GM19025 (cell line): ENCODE results near the gene PANX2.

Experiments
- ATAC-seq: cut with Tn5 transposase; IDR thresholded peaks from one replicate; pipeline ENCODE4 v1.9.1; 2021; ENCODE audit warnings: mild to moderate bottlenecking, low read depth, moderate library complexity; ENCODE audit not compliant: unreplicated experiment

The PANX2 gene

GRCh38 chr22:50169774-50170341 is 673 bp upstream of the PANX2 start:
- no peak for ATAC-seq

- no peak for ATAC-seq
Observed at GRCh38 chr22:50171319-50171964, 911 bp downstream of the PANX2 start.

- ATAC-seq, result no peak
Observed at GRCh38 chr22:50171965-50172421, 1.5 kb downstream of the PANX2 start.

- ATAC-seq, result no peak
Observed at GRCh38 chr22:50173311-50173982, 2.9 kb downstream of the PANX2 start.

- no peak for ATAC-seq
Observed at GRCh38 chr22:50173983-50174355, 3.4 kb downstream of the PANX2 start.

GRCh38 chr22:50174382-50175190 is 4.1 kb downstream of the PANX2 start:
- no peak for ATAC-seq

GRCh38 chr22:50175191-50175461 is 4.6 kb downstream of the PANX2 start:
- no peak for ATAC-seq

- no peak for ATAC-seq
Observed at GRCh38 chr22:50175921-50176849, 5.7 kb downstream of the PANX2 start.

GRCh38 chr22:50176850-50177536 is 6.5 kb downstream of the PANX2 start:
- ATAC-seq, result no peak

- ATAC-seq, result no peak
Observed at GRCh38 chr22:50177537-50178470, 7.3 kb downstream of the PANX2 start.

- ATAC-seq, result no peak
Observed at GRCh38 chr22:50178471-50178864, 7.9 kb downstream of the PANX2 start.

- ATAC-seq, result no peak
Observed at GRCh38 chr22:50178871-50179869, 8.6 kb downstream of the PANX2 start.

- ATAC-seq, result no peak
Observed at GRCh38 chr22:50179937-50180726, 9.6 kb downstream of the PANX2 start.

- no peak for ATAC-seq
Observed at GRCh38 chr22:50180727-50181521, 10.4 kb downstream of the PANX2 start.

GRCh38 chr22:50182176-50183081 is 11.9 kb downstream of the PANX2 start:
- no peak for ATAC-seq
